A549 (cell line): ENCODE data around the gene SMAP1. TPM values are rescaled to one million over a fixed set of nuclear protein-coding genes. Genes with fewer than 3 reads are reported as not detected.

ENCODE experiments used
- ATAC-seq, 2 experiments: fragments of 200-7000 bp in 1 of 2; fragments of >200 bp in 1 of 2; cut with Nextera tagmentation in 1 of 2; cut with Tn5 transposase in 1 of 2; 3 replicates each; pipeline versions ENCODE4 v1.8.0 to v1.9.1; 2018 to 2020; ENCODE audit warnings: mild to moderate bottlenecking in 1 of 2, moderate library complexity in 1 of 2
- CTCF ChIA-PET: fragments of 300-600 bp; sonication (Branson Sonifier 250); formaldehyde crosslinking; extraction: SDS; loops from one replicate; lab custom pipeline; 2021; ENCODE audit warnings: antibody characterized with exemption, inconsistent platforms; lab: Yijun Ruan, JAX
- POLR2A ChIA-PET: fragments of 350-600 bp; formaldehyde crosslinking; extraction: SDS; loops from one replicate; lab custom pipeline; 2021; ENCODE audit warnings: antibody characterized with exemption, inconsistent platforms; lab: Yijun Ruan, JAX
- DNase-seq, 2 experiments: peaks; one replicate each; pipeline versions ENCODE4 v3.0.0 to v3.0.0-alpha.2; 2011 to 2016; ENCODE audit warnings: low read depth in 1 of 2, low spot score in 1 of 2
- FAIRE-seq: peaks from 2 replicates; lab custom pipeline; 2011; peaks lifted over from hg19 to GRCh38; lab: Jason Lieb, UNC
- H3K27ac ChIP-seq, 2 experiments: fragments of >200 bp; sonication (Bioruptor Twin); formaldehyde crosslinking; 3 replicates each; pipeline ENCODE4 v1.5.1; 2016 to 2017
- H3K4me1 ChIP-seq: fragments of >200 bp; sonication (Bioruptor Twin); formaldehyde crosslinking; 3 replicates; pipeline ENCODE4 v1.6.1; 2016
- H3K4me2 ChIP-seq: fragments of >200 bp; sonication (Bioruptor Twin); formaldehyde crosslinking; 3 replicates; pipeline ENCODE4 v1.6.1; 2016
- H3K4me3 ChIP-seq: fragments of >200 bp; sonication (Bioruptor Twin); formaldehyde crosslinking; 3 replicates; pipeline ENCODE4 v1.5.1; 2016
- H3K9me3 ChIP-seq: fragments of >200 bp; sonication (Bioruptor Twin); formaldehyde crosslinking; 3 replicates; pipeline ENCODE4 v1.6.1; 2016
- BHLHE40 ChIP-seq: IDR thresholded peaks from 2 replicates; pipeline ENCODE4 v1.6.1; 2012; ENCODE audit warnings: low read depth, low read length, inconsistent platforms
- CHD4 ChIP-seq: fragments of 200-600 bp; sonication (generic); IDR thresholded peaks from 2 replicates; pipeline ENCODE4 v1.6.1; 2016; ENCODE audit warnings: antibody characterized with exemption, mild to moderate bottlenecking, borderline replicate concordance
- EHF ChIP-seq: fragments of 250-450 bp; sonication (Bioruptor Pico); IDR thresholded peaks from 2 replicates; pipeline ENCODE4 v1.5.0; 2020; ENCODE audit warnings: mild to moderate bottlenecking
- ELK1 ChIP-seq: fragments of 150-350 bp; IDR thresholded peaks from 2 replicates; pipeline ENCODE4 v1.6.1; 2014; ENCODE audit warnings: low read depth, mild to moderate bottlenecking, low read length
- EP300 ChIP-seq, 2 experiments: fragments of >200 bp; sonication (Bioruptor Twin); formaldehyde crosslinking; IDR thresholded peaks; 2 replicates in 1 of 2; 3 replicates in 1 of 2; pipeline ENCODE4 v1.6.1; 2016 to 2017
- FOSL2 ChIP-seq, 2 experiments: fragments of 450-650 bp in 1 of 2; fragments of >200 bp in 1 of 2; sonication (Bioruptor Twin) in 1 of 2; formaldehyde crosslinking; IDR thresholded peaks; 2 replicates each; pipeline versions ENCODE4 v1.5.0 to v1.6.1; 2016 to 2020; ENCODE audit warnings: mild to moderate bottlenecking in 1 of 2, moderate library complexity in 1 of 2
- GATA3 ChIP-seq: IDR thresholded peaks from 2 replicates; pipeline ENCODE4 v1.6.1; 2012; ENCODE audit warnings: borderline replicate concordance
- JUN ChIP-seq, 2 experiments: fragments of >200 bp; sonication (Bioruptor Twin); formaldehyde crosslinking; IDR thresholded peaks; 2 replicates in 1 of 2; 3 replicates in 1 of 2; pipeline ENCODE4 v1.6.1; 2016 to 2017
- KDM1A ChIP-seq: fragments of 200-600 bp; sonication (generic); IDR thresholded peaks from 2 replicates; pipeline ENCODE4 v1.6.1; 2016; ENCODE audit warnings: low read depth, mild to moderate bottlenecking
- MAZ ChIP-seq: fragments of 150-350 bp; IDR thresholded peaks from 2 replicates; pipeline ENCODE4 v1.6.1; 2014; ENCODE audit warnings: antibody characterized with exemption, low read depth, low read length, borderline replicate concordance
- NFE2L2 ChIP-seq: fragments of 150-350 bp; conservative IDR thresholded peaks from 2 replicates; pipeline ENCODE4 v1.6.1; 2014; ENCODE audit warnings: low read length
- PHF8 ChIP-seq: fragments of 200-600 bp; sonication (generic); IDR thresholded peaks from 2 replicates; pipeline ENCODE4 v1.6.1; 2016; ENCODE audit warnings: low read depth, mild to moderate bottlenecking, antibody characterized with exemption, moderate library complexity, borderline replicate concordance
- RAD21 ChIP-seq, 2 experiments: fragments of >200 bp in 1 of 2; sonication (Bioruptor Twin) in 1 of 2; formaldehyde crosslinking in 1 of 2; IDR thresholded peaks in 1 of 2; conservative IDR thresholded peaks in 1 of 2; 2 replicates in 1 of 2; 3 replicates in 1 of 2; pipeline ENCODE4 v1.6.1; 2012 to 2018; ENCODE audit warnings: inconsistent platforms in 1 of 2
- RFX5 ChIP-seq: fragments of 450-650 bp; IDR thresholded peaks from 2 replicates; pipeline ENCODE4 v1.7.1; 2014; ENCODE audit warnings: antibody characterized with exemption, mild to moderate bottlenecking, moderate library complexity
- TP53 ChIP-seq: fragments of 250-450 bp; sonication (Bioruptor Pico); IDR thresholded peaks from 2 replicates; pipeline ENCODE4 v1.5.0; 2021; ENCODE audit warnings: mild to moderate bottlenecking, moderate library complexity
- USF2 ChIP-seq: fragments of 450-650 bp; IDR thresholded peaks from 2 replicates; pipeline ENCODE4 v1.6.1; 2014; ENCODE audit warnings: antibody characterized with exemption
- WGBS: methylation state at CpG from one replicate; pipeline ENCODE4 v1.1.6; 2017; ENCODE audit errors: missing lambda C conversion rate; 5-methylcytosine and 5-hydroxymethylcytosine counted together
- polyA plus RNA-seq, 4 experiments: library from polyadenylated mRNA; depleted of rRNA in 3 of 4; stranded (reverse); fragments of >200 nt; fragmentation: RNase III in 1 of 4; extraction: RNeasy Plus Mini Kit Qiagen cat#74134 plus additional on column Dnase treatment in 1 of 4; gene quantifications; 2 replicates in 3 of 4; 3 replicates in 1 of 4; pipeline ENCODE4 v1.2.3, GENCODE V29; 2011 to 2017
- TF ChIP-seq, protein P1 (sequence below): fragments of >200 bp; sonication (Bioruptor Twin); formaldehyde crosslinking; IDR thresholded peaks from 3 replicates; pipeline ENCODE4 v1.6.1; 2016

The SMAP1 gene
- polyA plus RNA-seq, 2 of the 4 experiments (the other 2 are of a cell fraction) = 15.6 to 27.8 TPM

DNA sequence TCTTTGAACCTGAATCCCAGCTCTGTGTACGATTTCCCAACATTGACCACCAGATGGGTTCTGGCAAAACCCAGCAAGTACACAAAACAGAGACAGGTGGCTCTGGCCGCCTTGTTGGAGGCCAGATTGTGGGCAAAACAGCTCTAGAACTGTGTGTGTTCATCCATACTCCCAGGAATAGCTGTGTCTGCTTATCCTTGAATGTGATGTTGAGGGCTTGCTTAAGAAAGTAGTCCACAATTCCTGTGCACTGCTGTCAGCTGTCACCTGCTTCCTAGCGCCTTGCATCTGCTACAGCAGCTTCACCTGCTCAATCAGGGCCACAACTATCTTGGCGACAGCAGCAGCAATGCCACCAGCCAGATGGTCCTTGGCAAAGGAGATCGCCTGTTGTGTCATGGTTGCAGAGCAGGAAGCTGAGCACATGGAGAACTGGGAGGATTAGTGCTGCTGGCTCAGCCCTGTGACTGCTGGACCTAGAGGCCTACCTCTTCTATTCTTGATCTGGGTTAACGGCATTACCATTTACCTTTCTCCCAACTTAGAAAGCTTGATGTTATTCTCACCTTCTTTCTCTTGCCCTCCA lies 3.7 kb upstream of the SMAP1 start:
- 52% methylated on average over 2 of the region's 6 CpGs for WGBS
- DNase-seq (no peak), FAIRE-seq (no peak), ATAC-seq (no peak)
- CTCF ChIA-PET = interaction anchor here (0.6 to 0.9 kb wide), 2 partner anchors 10 to 702 kb away, joined by 3 read pairs; no protein-coding TSS in a partner anchor
- no peaks in the 10 kb centered on the region; the same call in 2 of the 3 replicates for H3K4me1 ChIP-seq
- H3K4me3 ChIP-seq = no peak overlapping the region
- POLR2A ChIA-PET = no interaction called here
- H3K27ac ChIP-seq = no peak overlapping the region
- no peaks in the 10 kb centered on the region for H3K9me3 ChIP-seq
- TF ChIP-seq ELK1 (no peak), MAZ (no peak), GATA3 (no peak), NFE2L2 (no peak), CHD4 (no peak), KDM1A (no peak), PHF8 (no peak)
- TF ChIP-seq, protein P1, sequence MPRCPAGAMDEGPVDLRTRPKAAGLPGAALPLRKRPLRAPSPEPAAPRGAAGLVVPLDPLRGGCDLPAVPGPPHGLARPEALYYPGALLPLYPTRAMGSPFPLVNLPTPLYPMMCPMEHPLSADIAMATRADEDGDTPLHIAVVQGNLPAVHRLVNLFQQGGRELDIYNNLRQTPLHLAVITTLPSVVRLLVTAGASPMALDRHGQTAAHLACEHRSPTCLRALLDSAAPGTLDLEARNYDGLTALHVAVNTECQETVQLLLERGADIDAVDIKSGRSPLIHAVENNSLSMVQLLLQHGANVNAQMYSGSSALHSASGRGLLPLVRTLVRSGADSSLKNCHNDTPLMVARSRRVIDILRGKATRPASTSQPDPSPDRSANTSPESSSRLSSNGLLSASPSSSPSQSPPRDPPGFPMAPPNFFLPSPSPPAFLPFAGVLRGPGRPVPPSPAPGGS = no peak
- no peak overlapping the region for H3K4me2 ChIP-seq

DNA sequence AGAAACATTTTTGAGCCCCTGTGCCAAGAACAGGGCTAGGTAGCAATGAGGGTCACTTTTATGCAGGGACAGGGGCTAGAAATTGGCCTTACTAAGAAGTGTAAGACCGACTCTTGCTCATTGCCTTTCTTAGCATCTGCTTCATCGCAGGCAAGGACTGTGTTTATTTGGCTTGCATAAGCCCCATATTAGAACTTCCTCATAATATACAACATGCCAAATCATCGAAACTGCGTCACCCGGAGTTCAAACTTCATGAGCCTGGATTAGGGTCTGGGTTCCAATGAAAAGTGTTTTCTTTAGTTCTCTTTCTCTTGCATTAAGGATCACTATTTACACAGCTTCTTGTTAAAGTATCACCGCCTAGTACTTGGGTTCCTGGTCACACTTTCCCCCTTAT lies 977 bp upstream of the SMAP1 start:
- DNase-seq (no peak), ATAC-seq (no peak), FAIRE-seq (no peak)
- CTCF ChIA-PET = interaction anchor here (2.1 kb wide), 1 partner anchor 297 kb away, joined by 6 read pairs; no protein-coding TSS in a partner anchor
- POLR2A ChIA-PET = interaction anchor here (1.0 kb wide), 1 partner anchor 8 kb away, joined by 3 read pairs; no protein-coding TSS in a partner anchor
- TF ChIP-seq PHF8 = no peak
- no peak for TF ChIP-seq RFX5
- TF ChIP-seq FOSL2 (IDR thresholded peaks at IDR 0.05) = no peak
- TF ChIP-seq FOSL2 (CRISPR knock-in tag; IDR thresholded peaks at IDR 0.05) = no peak
- no peak for TF ChIP-seq BHLHE40
- no peak for TF ChIP-seq RAD21 (conservative IDR thresholded peaks at IDR 0.05 in 1 of 2, IDR thresholded peaks at IDR 0.05 in 1 of 2)
- TF ChIP-seq, protein P1 = no peak
- no peak for TF ChIP-seq EP300 (IDR thresholded peaks at IDR 0.05)
- Histone ChIP-seq H3K9me3 (no peaks in the 10 kb centered on the region), H3K4me2 (peak overlapping the region; percentile 67), H3K4me1 (peaks cover 10% of the 10 kb centered on the region; the same call in 2 of the 3 replicates), H3K4me3 (no peak overlapping the region), H3K27ac (peak overlapping the region in 1 of 2 experiments; percentile 99; a peak in 3 of 6 replicates)
- WGBS = 98% methylated on average over 6 of the region's 6 CpGs

DNA sequence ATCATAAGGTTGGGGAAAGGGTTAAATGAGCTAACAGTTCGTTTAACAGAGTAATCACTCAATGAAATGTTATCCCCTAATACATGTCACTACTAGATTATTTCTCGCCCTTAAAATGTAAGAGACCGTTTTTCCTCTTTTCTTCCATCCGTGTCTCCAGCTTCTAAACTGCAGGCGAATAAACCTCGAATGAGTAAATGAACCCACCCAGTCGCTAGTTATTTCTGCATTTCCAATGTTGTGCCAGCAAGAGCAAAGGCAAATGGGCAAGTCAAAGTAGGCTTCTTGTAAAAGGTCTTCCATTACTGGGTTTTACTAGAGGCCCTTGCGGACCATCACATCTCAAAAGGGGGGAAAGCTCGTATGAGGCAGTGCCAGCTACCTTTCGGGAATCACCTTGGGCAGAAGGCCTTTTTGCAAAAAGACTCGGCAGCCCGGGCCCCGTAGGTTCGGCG lies 400 bp upstream of the SMAP1 start:
- H3K4me2 ChIP-seq = peak overlapping the region; percentile 67
- CTCF ChIA-PET = interaction anchor here (1.2 to 2.1 kb wide), 2 partner anchors 40 to 298 kb away, joined by 5 to 6 read pairs; no protein-coding TSS in a partner anchor
- 15% methylated on average over 8 of the region's 15 CpGs for whole genome bisulfite sequencing
- peak overlapping the region; percentile 86 to 99 for H3K27ac ChIP-seq
- FAIRE-seq = no peak
- H3K4me3 ChIP-seq = peak overlapping the region; percentile 77
- H3K4me1 ChIP-seq = peaks cover 10% of the 10 kb centered on the region; the same call in 2 of the 3 replicates
- 0 out of 6 replicates have a peak, but pooled peaks of 1 of the 2 experiments have one; percentile 3 for ATAC-seq
- POLR2A ChIA-PET = interaction anchor here (1.4 to 1.9 kb wide), 2 partner anchors 101 to 298 kb away, joined by 4 to 11 read pairs; partner anchors contain the start of gene SDHAF4
- no peaks in the 10 kb centered on the region for H3K9me3 ChIP-seq
- TF ChIP-seq TP53 (CRISPR knock-in tag) (no peak), USF2 (no peak), CHD4 (no peak), NFE2L2 (no peak), EHF (CRISPR knock-in tag) (no peak), JUN (IDR thresholded peaks at IDR 0.05) (peak; percentile 29 to 56; a peak in 3 of 5 replicates)
- TF ChIP-seq, protein P1 = no peak
- TF ChIP-seq, all 56 proteins: peak for 1
- no peak for DNase-seq
